PC-3 (cell line): ENCODE measurements around the gene CDA. TPM values are rescaled to one million over a fixed set of nuclear protein-coding genes. Genes with fewer than 3 reads are reported as not detected.

ENCODE experiments used
- ATAC-seq: fragments of 200-7000 bp; cut with Tn5 transposase; 2 replicates; pipeline ENCODE4 v1.9.1; 2020; ENCODE audit warnings: mild to moderate bottlenecking, moderate library complexity
- BruUV-seq: library from RNA; stranded (reverse); fragments of 400-500 nt; replicated peaks from 2 replicates; lab custom pipeline; 2021; lab: Mats Ljungman, UMichigan
- CTCF ChIA-PET: fragments of 300-600 bp; sonication (Branson Sonifier 250); formaldehyde crosslinking; loops from one replicate; lab custom pipeline; 2022; ENCODE audit warnings: antibody characterized with exemption; lab: Charles Lee
- POLR2A ChIA-PET: fragments of 300-600 bp; sonication (Branson Sonifier 250); formaldehyde crosslinking; loops from one replicate; lab custom pipeline; 2022; ENCODE audit warnings: antibody characterized with exemption; ENCODE audit not compliant: unreplicated experiment; lab: Charles Lee
- DNase-seq: peaks from one replicate; pipeline ENCODE4 v3.0.0-alpha.2; 2015
- H2AFZ ChIP-seq: fragments of 300-600 bp; sonication (generic); 2 replicates; pipeline ENCODE4 v1.6.0; 2016; ENCODE audit warnings: antibody characterized with exemption, low read length
- H3F3A ChIP-seq: fragments of 300-600 bp; sonication (generic); one replicate; pipeline ENCODE4 v1.6.0; 2017; ENCODE audit warnings: antibody characterized with exemption, low read length, control low read depth, mild to moderate bottlenecking; ENCODE audit not compliant: unreplicated experiment
- H3K27ac ChIP-seq: fragments of 300-600 bp; sonication (generic); 2 replicates; pipeline ENCODE4 v1.5.1; 2016; ENCODE audit warnings: mild to moderate bottlenecking, low read length
- H3K27me3 ChIP-seq: fragments of 300-600 bp; sonication (generic); 2 replicates; pipeline ENCODE4 v1.6.1; 2016; ENCODE audit warnings: low read length, mixed read lengths
- H3K36me3 ChIP-seq: fragments of 300-600 bp; sonication (generic); 2 replicates; pipeline ENCODE4 v1.6.1; 2016; ENCODE audit warnings: low read depth, mixed run types, low read length, mixed read lengths
- H3K4me1 ChIP-seq: fragments of 300-600 bp; sonication (generic); 2 replicates; pipeline ENCODE4 v1.5.1; 2016; ENCODE audit warnings: low read length; ENCODE audit not compliant: insufficient read depth
- H3K4me2 ChIP-seq: fragments of 300-600 bp; sonication (generic); 2 replicates; pipeline ENCODE4 v1.6.0; 2016; ENCODE audit warnings: low read length
- H3K4me3 ChIP-seq: fragments of 300-600 bp; sonication (generic); 2 replicates; pipeline ENCODE4 v1.5.1; 2016; ENCODE audit warnings: mild to moderate bottlenecking, low read length, mixed read lengths
- H3K79me2 ChIP-seq: fragments of 300-600 bp; sonication (generic); 2 replicates; pipeline ENCODE4 v1.6.1; 2017; ENCODE audit warnings: low read length, mixed read lengths
- H3K9ac ChIP-seq: fragments of 300-600 bp; sonication (generic); 2 replicates; pipeline ENCODE4 v1.6.0; 2016; ENCODE audit warnings: mild to moderate bottlenecking, low read length
- H3K9me2 ChIP-seq: fragments of 300-600 bp; sonication (generic); replicated peaks from 2 replicates; pipeline ENCODE4 v1.6.1; 2016; ENCODE audit warnings: mixed run types, low read length, mixed read lengths
- H3K9me3 ChIP-seq: fragments of 300-600 bp; sonication (generic); 2 replicates; pipeline ENCODE4 v1.6.1; 2016; ENCODE audit warnings: low read length, mixed read lengths
- H4K20me1 ChIP-seq: fragments of 300-600 bp; sonication (generic); 2 replicates; pipeline ENCODE4 v1.6.1; 2016; ENCODE audit warnings: low read length, mixed read lengths
- EZH2 ChIP-seq: fragments of 300-600 bp; sonication (generic); IDR thresholded peaks from one replicate; pipeline ENCODE4 v1.6.1; 2017; ENCODE audit warnings: antibody characterized with exemption, mild to moderate bottlenecking, low read length; ENCODE audit not compliant: unreplicated experiment
- EZH2phosphoT487 ChIP-seq: fragments of 300-600 bp; sonication (generic); IDR thresholded peaks from 2 replicates; pipeline ENCODE4 v1.6.1; 2018; ENCODE audit warnings: mild to moderate bottlenecking, antibody characterized with exemption, low read length, borderline replicate concordance
- intact Hi-C: fragments of 100-400 bp; cut with micrococcal nuclease; formaldehyde crosslinking; loops from 2 replicates; pipeline ENCODE4 v1.9.0; 2023
- total RNA-seq: library from RNA; depleted of rRNA; stranded (reverse); fragments of >200 nt; gene quantifications from 2 replicates; pipeline ENCODE4 v1.2.3, GENCODE V29; 2014
- TF ChIP-seq, protein P1 (sequence below): fragments of 300-600 bp; sonication (generic); conservative IDR thresholded peaks from 2 replicates; pipeline ENCODE4 v1.5.1; 2017; ENCODE audit warnings: antibody characterized with exemption, low read depth, mild to moderate bottlenecking, low read length

CDA gene
- total RNA-seq, 1 experiment from 2014 or later: 36.3 TPM

DNA sequence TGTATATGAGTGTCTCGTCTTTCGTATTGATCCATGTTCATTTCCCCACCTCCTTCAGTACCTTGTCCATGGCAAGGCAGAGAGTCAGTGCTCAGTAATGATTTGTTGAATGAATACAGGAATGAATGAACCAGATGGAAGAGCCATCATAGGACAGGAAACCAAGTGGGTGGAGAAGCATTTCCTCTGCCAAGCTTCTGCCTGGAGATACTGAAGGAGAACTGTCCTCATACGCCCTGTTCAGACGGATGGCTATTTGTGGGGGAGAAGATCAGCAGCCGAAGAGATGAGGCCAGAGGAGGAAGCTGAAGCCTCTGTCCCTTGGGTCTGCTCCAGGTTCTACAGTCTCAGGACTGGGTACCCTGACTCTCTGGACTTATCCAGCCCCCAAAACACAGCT, 30.7 kb upstream of the CDA start:
- H3K4me3 ChIP-seq: no peak overlapping the region
- H3K36me3 ChIP-seq: no peaks in the 10 kb centered on the region
- no peaks in the 10 kb centered on the region for H4K20me1 ChIP-seq
- no peak for ATAC-seq
- DNase-seq: no peak
- no peaks in the 10 kb centered on the region for H3K9me2 ChIP-seq
- no peaks in the 10 kb centered on the region for H3K79me2 ChIP-seq
- ChIA-PET CTCF (no interaction called here), POLR2A (no interaction called here)
- no peaks in the 10 kb centered on the region for H3K4me1 ChIP-seq
- BruUV-seq: no TSS peak
- no peak overlapping the region for H3K4me2 ChIP-seq
- intact Hi-C loops: no loop called here
- TF ChIP-seq EZH2 (no peak), EZH2phosphoT487 (no peak)
- H3F3A ChIP-seq: no peaks in the 10 kb centered on the region
- no peaks in the 10 kb centered on the region for H3K9me3 ChIP-seq
- peaks cover 1% of the 10 kb centered on the region for H3K27me3 ChIP-seq
- no peak overlapping the region for H3K9ac ChIP-seq
- H2AFZ ChIP-seq: no peak overlapping the region
- no peak overlapping the region for H3K27ac ChIP-seq

DNA sequence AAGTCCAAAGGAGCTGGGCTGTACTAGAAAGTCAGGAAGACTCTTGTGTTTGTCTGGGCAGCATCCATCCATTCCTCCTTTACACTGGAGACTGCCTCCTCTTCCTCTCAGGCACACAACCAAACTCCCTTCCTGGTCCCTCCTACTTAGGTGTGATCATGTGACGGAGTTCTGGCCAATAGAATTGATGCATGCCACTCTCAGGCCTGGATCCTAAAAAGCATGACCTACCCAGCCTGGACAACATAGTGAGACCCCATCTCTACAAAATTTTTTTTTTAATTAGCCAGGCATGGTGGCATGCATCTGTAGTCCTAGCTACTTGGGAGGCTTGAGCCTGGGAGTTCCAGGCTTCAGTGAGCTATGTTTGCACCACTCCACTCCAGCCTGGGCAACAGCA, 27.9 kb upstream of the CDA start:
- H4K20me1 ChIP-seq: no peaks in the 10 kb centered on the region
- no peaks in the 10 kb centered on the region for H3K36me3 ChIP-seq
- H3K27me3 ChIP-seq: no peaks in the 10 kb centered on the region
- BruUV-seq: no TSS peak
- ChIA-PET CTCF (no interaction called here), POLR2A (no interaction called here)
- no peak overlapping the region for H3K9ac ChIP-seq
- no peaks in the 10 kb centered on the region for H3F3A ChIP-seq
- DNase-seq (no peak), ATAC-seq (no peak)
- no peak for TF ChIP-seq EZH2
- TF ChIP-seq EZH2phosphoT487: no peak
- TF ChIP-seq, protein P1, sequence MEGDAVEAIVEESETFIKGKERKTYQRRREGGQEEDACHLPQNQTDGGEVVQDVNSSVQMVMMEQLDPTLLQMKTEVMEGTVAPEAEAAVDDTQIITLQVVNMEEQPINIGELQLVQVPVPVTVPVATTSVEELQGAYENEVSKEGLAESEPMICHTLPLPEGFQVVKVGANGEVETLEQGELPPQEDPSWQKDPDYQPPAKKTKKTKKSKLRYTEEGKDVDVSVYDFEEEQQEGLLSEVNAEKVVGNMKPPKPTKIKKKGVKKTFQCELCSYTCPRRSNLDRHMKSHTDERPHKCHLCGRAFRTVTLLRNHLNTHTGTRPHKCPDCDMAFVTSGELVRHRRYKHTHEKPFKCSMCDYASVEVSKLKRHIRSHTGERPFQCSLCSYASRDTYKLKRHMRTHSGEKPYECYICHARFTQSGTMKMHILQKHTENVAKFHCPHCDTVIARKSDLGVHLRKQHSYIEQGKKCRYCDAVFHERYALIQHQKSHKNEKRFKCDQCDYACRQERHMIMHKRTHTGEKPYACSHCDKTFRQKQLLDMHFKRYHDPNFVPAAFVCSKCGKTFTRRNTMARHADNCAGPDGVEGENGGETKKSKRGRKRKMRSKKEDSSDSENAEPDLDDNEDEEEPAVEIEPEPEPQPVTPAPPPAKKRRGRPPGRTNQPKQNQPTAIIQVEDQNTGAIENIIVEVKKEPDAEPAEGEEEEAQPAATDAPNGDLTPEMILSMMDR: no peak
- H3K27ac ChIP-seq: no peak overlapping the region
- H3K4me3 ChIP-seq: no peak overlapping the region
- no peaks in the 10 kb centered on the region for H3K4me1 ChIP-seq
- no peaks in the 10 kb centered on the region for H3K9me2 ChIP-seq
- intact Hi-C loops: no loop called here
- no peaks in the 10 kb centered on the region for H3K79me2 ChIP-seq
- no peak overlapping the region for H3K4me2 ChIP-seq
- no peak overlapping the region for H2AFZ ChIP-seq
- no peaks in the 10 kb centered on the region for H3K9me3 ChIP-seq

DNA sequence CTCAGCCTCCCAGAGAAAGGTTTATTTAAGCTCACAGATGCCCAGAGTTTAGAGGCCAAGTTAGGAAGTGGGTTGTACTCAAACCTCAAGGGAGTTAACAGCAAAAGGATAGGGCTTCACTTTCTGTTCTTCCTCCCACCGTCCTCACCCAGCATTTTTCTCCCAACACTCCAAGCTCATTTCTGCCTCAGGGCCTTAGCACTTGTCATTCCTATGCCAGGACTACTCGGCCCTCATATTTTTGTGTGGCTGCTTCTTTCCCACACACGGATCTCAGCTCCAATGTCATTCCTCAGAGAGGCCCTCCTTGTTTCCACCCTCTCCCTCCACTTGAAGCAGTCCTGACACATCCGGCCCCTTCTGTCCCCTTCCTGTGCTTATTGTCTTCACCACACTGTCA, 23.7 kb upstream of the CDA start:
- BruUV-seq: no TSS peak
- ATAC-seq: no peak
- Histone ChIP-seq H2AFZ (no peak overlapping the region), H4K20me1 (no peaks in the 10 kb centered on the region), H3K36me3 (no peaks in the 10 kb centered on the region), H3K79me2 (no peaks in the 10 kb centered on the region), H3K27me3 (no peaks in the 10 kb centered on the region), H3K9ac (no peak overlapping the region), H3K9me3 (no peaks in the 10 kb centered on the region), H3F3A (no peaks in the 10 kb centered on the region), H3K4me1 (no peaks in the 10 kb centered on the region), H3K4me3 (no peak overlapping the region), H3K4me2 (no peak overlapping the region), H3K27ac (no peak overlapping the region), H3K9me2 (no peaks in the 10 kb centered on the region)
- intact Hi-C loops: no loop called here
- ChIA-PET CTCF (no interaction called here), POLR2A (no interaction called here)
- TF ChIP-seq, protein P1: no peak
- TF ChIP-seq EZH2phosphoT487: no peak
- TF ChIP-seq EZH2: no peak
- DNase-seq: no peak
